Retinal pigment epithelial cell (primary cell): Measurements from ENCODE around the gene PALS2.

Experiments used
- DNase-seq: peaks from one replicate; pipeline ENCODE4 v3.0.0-alpha.2; 2010; ENCODE audit warnings: low read depth
- H3K4me3 ChIP-seq: 2 replicates; pipeline ENCODE4 v1.5.1; 2011; ENCODE audit warnings: mild to moderate bottlenecking, low read length, control low read depth, moderate library complexity
- CTCF ChIP-seq: conservative IDR thresholded peaks from 2 replicates; pipeline ENCODE4 v1.5.1; 2011; ENCODE audit warnings: low read depth, low read length, control low read depth, inconsistent platforms

Gene PALS2

GRCh38 chr7:24602860-24603456 is 29.7 kb downstream of the PALS2 start:
- H3K4me3 ChIP-seq: no peak overlapping the region
- TF ChIP-seq CTCF: no peak

GRCh38 chr7:24604630-24605029 is 31.4 kb downstream of the PALS2 start:
- DNase-seq: no peak
- no peak for TF ChIP-seq CTCF
- no peak overlapping the region for H3K4me3 ChIP-seq

More at GRCh38 chr7:24602860-24603456, 29.7 kb downstream of the PALS2 start:
- no peak for DNase-seq

GRCh38 chr7:24608504-24608903 is 35.3 kb downstream of the PALS2 start:
- H3K4me3 ChIP-seq: no peak overlapping the region
- no peak for DNase-seq
- no peak for TF ChIP-seq CTCF

GRCh38 chr7:24609059-24609458 is 35.8 kb downstream of the PALS2 start:
- DNase-seq: no peak
- no peak for TF ChIP-seq CTCF
- no peak overlapping the region for H3K4me3 ChIP-seq

GRCh38 chr7:24609570-24609969 is 36.3 kb downstream of the PALS2 start:
- TF ChIP-seq CTCF: no peak
- H3K4me3 ChIP-seq: no peak overlapping the region
- no peak for DNase-seq

- no peak for TF ChIP-seq CTCF
- DNase-seq: no peak
- H3K4me3 ChIP-seq: no peak overlapping the region
These were observed 37.9 kb downstream of the PALS2 start for GRCh38 chr7:24611130-24611529.

- TF ChIP-seq CTCF: no peak
- DNase-seq: no peak
- H3K4me3 ChIP-seq: no peak overlapping the region
These were observed 44.8 kb downstream of the PALS2 start for GRCh38 chr7:24617957-24618616.
